ENCODE data around the gene SORCS3. TPM values are rescaled to one million over a fixed set of nuclear protein-coding genes. Genes with fewer than 3 reads are reported as not detected.

SORCS3 gene
- total and polyA plus RNA-seq, 7 experiments from 2014 or later = 0.41 to 4.6 (median 0.61) TPM; not detected in 1

GRCh38 chr10:104657457-104657856, 16.4 kb downstream of the SORCS3 start:
- intact Hi-C loops (cut with micrococcal nuclease) = no loop called here
- Histone ChIP-seq H3K9me3 (ENCODE audit: control insufficient read depth in 2 of 3, low read length in 3 of 3) (no peaks in the 10 kb centered on the region), H3K4me1 (ENCODE audit: control insufficient read depth in 2 of 2, insufficient read depth in 2 of 2, low read length in 2 of 2) (no peaks in the 10 kb centered on the region), H3K27ac (ENCODE audit: low read depth, low read length) (no peak overlapping the region), H3K36me3 (ENCODE audit: control insufficient read depth in 2 of 3, insufficient read depth in 3 of 3, low read length in 3 of 3) (no peaks in the 10 kb centered on the region), H3K4me3 (ENCODE audit: low read length) (no peak overlapping the region), H3K27me3 (ENCODE audit: control insufficient read depth in 2 of 2, insufficient read depth in 2 of 2, low read length in 2 of 2) (no peaks in the 10 kb centered on the region)
- ATAC-seq (no peak), DNase-seq (no peak)
- Mint-ChIP-seq H3K4me1 (no peaks in the 10 kb centered on the region), H3K4me3 (no peak overlapping the region), H3K27ac (no peak overlapping the region), H3K36me3 (no peaks in the 10 kb centered on the region), H3K9me3 (no peaks in the 10 kb centered on the region), H3K27me3 (peaks cover 19 to 38% (median 22%) of the 10 kb centered on the region in 5 donors)
- CTCF ChIA-PET = interaction anchor here (0.5 kb wide), 1 partner anchor 93 kb away, joined by 3 read pairs; no protein-coding TSS in a partner anchor
- POLR2A ChIA-PET = no interaction called here

GRCh38 chr10:104658067-104658466, 17.0 kb downstream of the SORCS3 start:
- DNase-seq (no peak), ATAC-seq (no peak)
- Mint-ChIP-seq H3K27me3 (peaks cover 19 to 41% (median 23%) of the 10 kb centered on the region in 5 donors), H3K4me3 (no peak overlapping the region), H3K9me3 (no peaks in the 10 kb centered on the region), H3K36me3 (no peaks in the 10 kb centered on the region), H3K27ac (no peak overlapping the region), H3K4me1 (no peaks in the 10 kb centered on the region)
- ChIA-PET POLR2A (no interaction called here), CTCF (interaction anchor here (0.5 kb wide), 1 partner anchor 93 kb away, joined by 3 read pairs; no protein-coding TSS in a partner anchor)
- intact Hi-C loops (cut with micrococcal nuclease) = no loop called here
- Histone ChIP-seq H3K9me3 (ENCODE audit: control insufficient read depth in 2 of 3, low read length in 3 of 3) (no peaks in the 10 kb centered on the region), H3K27ac (ENCODE audit: low read depth, low read length) (no peak overlapping the region), H3K27me3 (ENCODE audit: control insufficient read depth in 2 of 2, insufficient read depth in 2 of 2, low read length in 2 of 2) (no peaks in the 10 kb centered on the region), H3K4me1 (ENCODE audit: control insufficient read depth in 2 of 2, insufficient read depth in 2 of 2, low read length in 2 of 2) (no peaks in the 10 kb centered on the region), H3K36me3 (ENCODE audit: control insufficient read depth in 2 of 3, insufficient read depth in 3 of 3, low read length in 3 of 3) (no peaks in the 10 kb centered on the region), H3K4me3 (ENCODE audit: low read length) (no peak overlapping the region)

- H3K9me3 Mint-ChIP-seq = no peaks in the 10 kb centered on the region
- intact Hi-C loops (cut with micrococcal nuclease) = no loop called here
Measured at GRCh38 chr10:104659809-104660208, 18.7 kb downstream of the SORCS3 start.

DNA sequence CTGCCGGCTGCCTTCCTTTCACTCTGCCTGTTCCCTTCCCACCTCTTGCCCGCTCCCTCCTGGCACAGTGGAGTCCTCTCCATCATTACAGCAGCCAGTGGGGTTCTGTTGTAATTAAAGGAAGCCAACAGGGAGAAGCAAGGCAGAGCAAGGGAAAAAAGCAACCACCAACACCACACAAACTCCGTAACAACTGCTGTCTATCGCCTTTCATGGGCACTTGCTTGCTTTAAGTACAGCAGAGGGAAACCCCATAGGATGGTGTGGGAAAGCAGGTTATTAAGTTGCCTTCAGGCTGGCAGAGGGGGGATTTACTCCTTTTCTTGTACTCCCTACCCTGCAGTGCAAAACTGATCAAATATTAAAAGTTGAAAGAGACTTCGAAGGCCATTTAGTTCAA, 22.0 kb downstream of the SORCS3 start:
- ATAC-seq = no peak
- peaks cover 10 to 30% (median 25%) of the 10 kb centered on the region in 5 donors for H3K27me3 Mint-ChIP-seq
- POLR2A ChIA-PET = no interaction called here

More at GRCh38 chr10:104659809-104660208, 18.7 kb downstream of the SORCS3 start:
- H3K4me3 Mint-ChIP-seq = no peak overlapping the region
- H3K4me1 ChIP-seq (ENCODE audit: control insufficient read depth in 2 of 2, insufficient read depth in 2 of 2, low read length in 2 of 2) = no peaks in the 10 kb centered on the region
- peaks cover 10 to 28% (median 20%) of the 10 kb centered on the region in 5 donors for H3K27me3 Mint-ChIP-seq
- no peaks in the 10 kb centered on the region for H3K36me3 Mint-ChIP-seq
- DNase-seq = no peak
- no peak overlapping the region for H3K4me3 ChIP-seq (ENCODE audit: low read length)
- no peak overlapping the region for H3K27ac Mint-ChIP-seq
- H3K4me1 Mint-ChIP-seq = peaks cover 0 to 3% (median 0%) of the 10 kb centered on the region in 7 donors
- no peaks in the 10 kb centered on the region for H3K36me3 ChIP-seq (ENCODE audit: control insufficient read depth in 2 of 3, insufficient read depth in 3 of 3, low read length in 3 of 3)
- no peak for ATAC-seq
- POLR2A ChIA-PET = no interaction called here
- H3K9me3 ChIP-seq (ENCODE audit: control insufficient read depth in 2 of 3, low read length in 3 of 3) = no peaks in the 10 kb centered on the region
- no peaks in the 10 kb centered on the region for H3K27me3 ChIP-seq (ENCODE audit: control insufficient read depth in 2 of 2, insufficient read depth in 2 of 2, low read length in 2 of 2)
- H3K27ac ChIP-seq (ENCODE audit: low read depth, low read length) = no peak overlapping the region
- CTCF ChIA-PET = no interaction called here

DNA sequence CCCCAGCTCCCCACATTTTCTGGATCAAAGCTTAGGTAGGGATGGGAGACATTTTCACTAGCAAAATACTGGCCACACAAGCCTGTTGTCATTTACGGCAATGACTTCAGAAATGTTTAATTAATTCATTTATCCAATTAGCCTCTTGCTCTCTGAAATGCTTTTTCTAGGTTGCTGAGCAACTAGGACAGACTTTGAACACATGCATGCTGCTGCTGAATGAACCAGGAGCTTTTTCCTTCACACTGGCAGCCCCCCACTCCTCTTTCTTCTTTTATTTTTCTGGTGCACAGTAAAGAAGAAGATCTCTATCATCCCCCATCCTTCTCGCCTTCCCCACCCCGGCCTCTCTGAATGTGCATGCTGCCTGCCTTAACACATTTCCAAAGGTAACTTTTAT, 22.5 kb downstream of the SORCS3 start:
- intact Hi-C loops (cut with micrococcal nuclease) = no loop called here
- H3K27me3 ChIP-seq (ENCODE audit: control insufficient read depth in 2 of 2, insufficient read depth in 2 of 2, low read length in 2 of 2) = no peaks in the 10 kb centered on the region
- POLR2A ChIA-PET = no interaction called here

More for the DNA sequence above, 22.0 kb downstream of the SORCS3 start:
- Mint-ChIP-seq H3K4me3 (no peak overlapping the region), H3K4me1 (peaks cover 0 to 3% (median 0%) of the 10 kb centered on the region in 7 donors), H3K36me3 (no peaks in the 10 kb centered on the region), H3K27ac (no peak overlapping the region), H3K9me3 (peaks cover 0 to 1% (median 0%) of the 10 kb centered on the region in 11 donors)
- intact Hi-C loops (cut with micrococcal nuclease) = no loop called here
- Histone ChIP-seq H3K27me3 (ENCODE audit: control insufficient read depth in 2 of 2, insufficient read depth in 2 of 2, low read length in 2 of 2) (no peaks in the 10 kb centered on the region), H3K9me3 (ENCODE audit: control insufficient read depth in 2 of 3, low read length in 3 of 3) (no peaks in the 10 kb centered on the region), H3K36me3 (ENCODE audit: control insufficient read depth in 2 of 3, insufficient read depth in 3 of 3, low read length in 3 of 3) (no peaks in the 10 kb centered on the region), H3K4me3 (ENCODE audit: low read length) (no peak overlapping the region), H3K27ac (ENCODE audit: low read depth, low read length) (no peak overlapping the region), H3K4me1 (ENCODE audit: control insufficient read depth in 2 of 2, insufficient read depth in 2 of 2, low read length in 2 of 2) (no peaks in the 10 kb centered on the region)
- CTCF ChIA-PET = no interaction called here
- DNase-seq = no peak

DNA sequence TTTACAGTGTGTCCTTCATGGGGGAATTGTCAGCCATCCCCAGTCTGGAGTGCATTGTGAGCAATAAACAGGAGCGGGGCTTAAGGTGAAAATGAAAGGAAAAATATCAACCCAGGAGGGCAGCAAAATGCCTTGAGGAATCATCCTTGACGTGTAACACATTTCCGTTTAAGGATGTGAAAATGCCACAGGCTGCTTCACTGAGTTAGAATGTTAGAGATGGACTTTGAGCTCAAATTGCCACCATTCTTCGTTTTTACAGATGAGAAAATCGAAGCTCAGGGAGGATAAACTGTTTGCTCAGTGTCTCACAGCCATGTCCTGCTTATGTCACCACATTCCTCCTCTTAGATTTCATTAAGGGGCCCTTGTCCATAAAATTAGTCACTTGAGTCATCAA, 23.1 kb downstream of the SORCS3 start:
- no peak overlapping the region for H3K27ac Mint-ChIP-seq
- H3K4me1 Mint-ChIP-seq = peaks cover 0 to 3% (median 0%) of the 10 kb centered on the region in 7 donors
- intact Hi-C loops (cut with micrococcal nuclease) = no loop called here
- ChIA-PET POLR2A (no interaction called here), CTCF (no interaction called here)
- Histone ChIP-seq H3K27me3 (ENCODE audit: control insufficient read depth in 2 of 2, insufficient read depth in 2 of 2, low read length in 2 of 2) (no peaks in the 10 kb centered on the region), H3K36me3 (ENCODE audit: control insufficient read depth in 2 of 3, insufficient read depth in 3 of 3, low read length in 3 of 3) (no peaks in the 10 kb centered on the region), H3K4me3 (ENCODE audit: low read length) (no peak overlapping the region), H3K27ac (ENCODE audit: low read depth, low read length) (no peak overlapping the region), H3K9me3 (ENCODE audit: control insufficient read depth in 2 of 3, low read length in 3 of 3) (no peaks in the 10 kb centered on the region), H3K4me1 (ENCODE audit: control insufficient read depth in 2 of 2, insufficient read depth in 2 of 2, low read length in 2 of 2) (no peaks in the 10 kb centered on the region)
- peaks cover 0 to 2% (median 0%) of the 10 kb centered on the region in 11 donors for H3K9me3 Mint-ChIP-seq
- no peaks in the 10 kb centered on the region for H3K36me3 Mint-ChIP-seq
- ATAC-seq (no peak), DNase-seq (no peak)
- H3K4me3 Mint-ChIP-seq = no peak overlapping the region
- H3K27me3 Mint-ChIP-seq = peaks cover 3 to 26% (median 18%) of the 10 kb centered on the region in 5 donors

More for the DNA sequence above, 22.5 kb downstream of the SORCS3 start:
- Histone ChIP-seq H3K4me1 (ENCODE audit: control insufficient read depth in 2 of 2, insufficient read depth in 2 of 2, low read length in 2 of 2) (no peaks in the 10 kb centered on the region), H3K4me3 (ENCODE audit: low read length) (no peak overlapping the region), H3K9me3 (ENCODE audit: control insufficient read depth in 2 of 3, low read length in 3 of 3) (no peaks in the 10 kb centered on the region), H3K36me3 (ENCODE audit: control insufficient read depth in 2 of 3, insufficient read depth in 3 of 3, low read length in 3 of 3) (no peaks in the 10 kb centered on the region), H3K27ac (ENCODE audit: low read depth, low read length) (no peak overlapping the region)
- DNase-seq (no peak), ATAC-seq (no peak)
- Mint-ChIP-seq H3K36me3 (no peaks in the 10 kb centered on the region), H3K27ac (peak overlapping the region in 1 of 9 donors; percentile 52), H3K27me3 (peaks cover 8 to 29% (median 25%) of the 10 kb centered on the region in 5 donors), H3K4me1 (peaks cover 0 to 3% (median 0%) of the 10 kb centered on the region in 7 donors), H3K4me3 (no peak overlapping the region), H3K9me3 (peaks cover 0 to 1% (median 0%) of the 10 kb centered on the region in 11 donors)
- CTCF ChIA-PET = no interaction called here

DNA sequence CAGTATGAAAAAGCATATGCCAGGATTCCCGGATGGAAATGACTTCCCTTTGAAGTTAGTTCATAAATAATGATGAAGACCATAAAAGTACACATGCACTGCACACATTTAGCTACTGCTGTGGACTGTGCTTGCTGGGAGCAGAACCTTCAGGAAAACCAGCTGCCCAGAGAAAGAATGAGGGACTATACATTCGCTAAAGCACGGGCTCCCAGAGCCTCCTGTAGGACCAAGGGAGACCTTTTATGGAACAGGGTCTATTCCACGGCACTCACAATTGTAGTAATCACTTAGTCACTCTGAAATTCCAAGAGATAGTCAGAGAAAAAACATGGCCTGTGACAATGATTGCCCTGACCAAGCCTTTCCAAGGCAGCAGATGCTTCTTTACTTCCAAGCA, 24.1 kb downstream of the SORCS3 start:
- Histone ChIP-seq H3K9me3 (ENCODE audit: control insufficient read depth in 2 of 3, low read length in 3 of 3) (no peaks in the 10 kb centered on the region), H3K27me3 (ENCODE audit: control insufficient read depth in 2 of 2, insufficient read depth in 2 of 2, low read length in 2 of 2) (no peaks in the 10 kb centered on the region), H3K27ac (ENCODE audit: low read depth, low read length) (no peak overlapping the region), H3K4me3 (ENCODE audit: low read length) (no peak overlapping the region), H3K4me1 (ENCODE audit: control insufficient read depth in 2 of 2, insufficient read depth in 2 of 2, low read length in 2 of 2) (no peaks in the 10 kb centered on the region), H3K36me3 (ENCODE audit: control insufficient read depth in 2 of 3, insufficient read depth in 3 of 3, low read length in 3 of 3) (no peaks in the 10 kb centered on the region)
- Mint-ChIP-seq H3K27me3 (peaks cover 2 to 26% (median 15%) of the 10 kb centered on the region in 5 donors), H3K4me1 (peaks cover 0 to 3% (median 0%) of the 10 kb centered on the region in 7 donors), H3K36me3 (no peaks in the 10 kb centered on the region), H3K9me3 (peaks cover 0 to 2% (median 0%) of the 10 kb centered on the region in 11 donors), H3K27ac (no peak overlapping the region), H3K4me3 (no peak overlapping the region)
- CTCF ChIA-PET = no interaction called here
- ATAC-seq = no peak
- POLR2A ChIA-PET = no interaction called here
- intact Hi-C loops (cut with micrococcal nuclease) = no loop called here
- DNase-seq = no peak
